ENCODE data around the gene SARDH.

Gene SARDH

DNA sequence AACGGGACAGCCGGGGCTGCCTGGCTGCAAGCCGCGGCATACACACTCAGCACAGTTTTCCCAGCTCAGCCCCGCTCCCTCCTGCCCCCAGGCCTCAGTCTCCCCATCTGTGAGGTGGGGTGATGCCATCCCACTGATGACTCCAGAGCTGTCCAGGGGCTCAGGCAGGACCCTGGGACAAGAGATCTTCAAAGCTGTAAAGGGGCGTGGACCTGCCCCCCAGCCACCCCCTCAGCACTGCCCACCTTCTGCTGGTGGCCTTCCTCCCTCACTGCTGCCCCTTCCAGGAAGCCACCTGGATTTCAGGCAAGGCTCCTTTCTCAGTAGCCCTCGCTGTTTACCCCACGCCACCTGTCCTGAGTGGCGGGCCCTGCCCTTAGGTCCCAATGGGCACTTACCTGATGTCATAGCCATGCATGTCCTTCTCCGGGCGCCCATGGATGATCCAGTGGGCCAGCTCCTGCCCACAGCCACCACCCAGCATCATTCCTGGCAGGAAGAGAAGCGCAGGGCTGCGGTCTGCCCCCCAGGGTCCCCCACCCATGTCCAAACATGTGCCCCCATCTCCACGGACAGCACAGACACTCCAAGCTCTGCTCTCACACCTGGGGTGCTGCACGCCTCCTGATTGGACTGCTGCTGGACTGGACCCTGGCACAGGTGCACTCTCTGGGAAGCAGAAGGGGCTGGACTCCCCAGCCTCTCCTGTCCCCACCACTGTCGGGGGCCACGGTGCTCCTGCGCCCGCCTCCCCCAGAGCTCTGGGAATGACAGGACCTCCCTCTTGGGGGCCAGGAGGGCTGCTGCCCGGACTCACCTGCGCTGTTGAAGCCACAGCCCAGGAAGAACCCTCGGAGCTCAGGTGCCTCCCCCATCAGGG, 25.7 kb downstream of the SARDH start:
- DNase-seq = no peak

DNA sequence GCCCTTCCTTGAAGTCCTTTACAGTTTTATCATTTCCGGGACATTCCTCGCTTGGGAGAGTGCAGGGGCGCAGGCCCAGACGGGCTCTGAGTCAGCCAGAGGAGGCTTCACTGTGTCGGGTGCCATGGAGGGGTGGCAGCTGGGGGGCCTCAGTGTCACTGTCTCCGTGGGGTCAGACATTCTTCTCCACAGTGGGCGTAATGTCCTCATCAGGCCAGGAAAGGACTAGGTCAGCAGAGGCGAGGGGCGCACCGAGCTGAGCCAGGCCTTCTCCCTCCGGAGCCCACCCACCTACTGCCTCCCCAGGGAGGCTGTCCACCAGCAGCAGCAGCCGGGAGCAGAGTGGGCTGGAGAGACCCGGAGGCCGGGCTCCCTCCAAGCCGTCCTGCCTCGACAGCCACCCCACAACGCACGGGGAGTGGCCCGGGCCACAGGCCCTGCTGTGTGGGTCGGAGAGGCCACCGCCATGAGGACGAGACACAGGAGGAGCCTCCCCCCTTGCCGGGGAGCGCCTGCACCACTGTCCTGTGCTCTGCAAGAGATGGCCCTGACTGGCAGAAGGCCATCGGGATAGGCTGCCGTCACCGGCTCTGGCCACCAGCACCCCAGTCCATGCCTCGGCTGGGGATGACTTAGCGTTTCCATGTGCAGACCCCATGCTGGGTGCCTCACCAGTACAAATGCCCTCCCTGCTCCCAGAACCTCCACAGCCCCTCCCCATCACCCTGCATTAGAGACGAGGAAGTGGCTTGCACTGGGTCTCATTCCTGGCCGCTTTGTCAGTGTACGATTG, 26.5 kb downstream of the SARDH start:
- no peak for DNase-seq

GRCh38 chr9:133710661-133711427, 27.3 kb downstream of the SARDH start:
- no peak for DNase-seq

DNA sequence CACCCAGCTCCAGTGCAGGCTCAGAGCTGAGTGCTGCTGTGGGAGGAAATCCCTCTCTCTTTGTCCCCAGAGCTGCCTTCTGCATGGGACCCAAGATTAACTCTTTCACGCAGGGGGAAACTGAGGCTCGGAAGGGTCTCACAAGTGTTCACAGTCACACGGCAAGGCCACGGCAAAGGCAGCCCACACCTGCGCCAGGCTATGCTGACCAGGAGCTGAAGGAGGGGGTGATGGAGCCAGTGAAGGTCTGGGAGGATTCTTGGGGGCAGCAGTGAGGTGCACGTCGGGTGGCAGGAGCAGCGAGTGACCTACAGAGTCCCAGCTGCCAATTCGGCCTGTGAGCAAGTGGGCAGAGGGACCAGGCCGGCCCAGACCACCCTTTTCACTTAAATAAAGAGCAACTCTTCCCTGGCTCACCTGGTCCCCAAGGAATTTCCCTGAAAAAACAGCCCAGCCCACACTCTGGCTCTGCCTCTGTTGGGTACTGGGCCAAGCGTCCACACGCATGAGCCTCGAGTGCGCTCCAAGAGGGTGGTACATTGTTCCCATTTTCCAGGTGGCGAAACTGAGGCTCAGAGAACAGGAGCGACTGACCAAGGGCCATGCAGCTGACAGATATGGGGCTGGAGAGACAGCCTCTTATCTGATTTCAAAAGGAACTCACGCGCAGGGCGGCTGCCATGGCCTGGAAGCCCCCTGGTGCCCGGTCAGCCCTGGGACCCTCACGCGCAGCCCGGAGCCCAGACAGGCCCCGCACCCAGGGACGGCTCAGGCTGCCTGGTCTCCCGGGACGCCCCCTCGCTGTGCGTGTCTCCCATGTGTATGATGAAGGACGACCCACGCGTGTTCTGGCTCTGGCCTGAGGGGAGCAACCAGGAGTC, 28.2 kb downstream of the SARDH start:
- DNase-seq = no peak

DNA sequence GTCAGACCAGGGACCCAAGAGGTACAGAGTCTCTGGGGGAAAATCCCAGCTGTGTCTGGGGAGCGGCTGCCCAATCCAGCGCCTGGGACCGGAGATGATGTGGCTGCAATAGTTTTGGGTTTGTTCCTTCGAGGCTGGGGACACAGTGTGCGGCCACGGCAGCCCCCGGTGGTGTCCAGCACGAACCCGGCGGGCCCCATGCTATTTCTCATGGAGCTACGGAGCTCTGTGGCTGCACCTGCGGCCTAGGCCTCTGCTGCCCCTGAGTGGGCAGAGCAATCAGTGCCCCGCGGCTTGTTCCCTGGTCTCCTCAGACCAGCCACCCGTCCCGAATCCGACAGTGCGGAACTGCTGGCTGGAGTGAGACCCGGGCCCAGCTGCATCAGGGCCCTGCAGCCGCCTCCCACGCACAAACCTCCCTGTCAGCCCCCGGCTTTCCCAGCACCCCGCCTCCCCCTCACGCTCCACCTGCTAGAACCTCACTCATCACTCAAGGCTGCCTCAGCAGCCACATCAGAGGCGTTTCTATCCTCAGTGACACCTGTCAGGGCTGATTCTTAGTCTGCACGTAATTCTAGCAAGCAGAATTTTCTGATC, 29.0 kb downstream of the SARDH start:
- DNase-seq = no peak

DNA sequence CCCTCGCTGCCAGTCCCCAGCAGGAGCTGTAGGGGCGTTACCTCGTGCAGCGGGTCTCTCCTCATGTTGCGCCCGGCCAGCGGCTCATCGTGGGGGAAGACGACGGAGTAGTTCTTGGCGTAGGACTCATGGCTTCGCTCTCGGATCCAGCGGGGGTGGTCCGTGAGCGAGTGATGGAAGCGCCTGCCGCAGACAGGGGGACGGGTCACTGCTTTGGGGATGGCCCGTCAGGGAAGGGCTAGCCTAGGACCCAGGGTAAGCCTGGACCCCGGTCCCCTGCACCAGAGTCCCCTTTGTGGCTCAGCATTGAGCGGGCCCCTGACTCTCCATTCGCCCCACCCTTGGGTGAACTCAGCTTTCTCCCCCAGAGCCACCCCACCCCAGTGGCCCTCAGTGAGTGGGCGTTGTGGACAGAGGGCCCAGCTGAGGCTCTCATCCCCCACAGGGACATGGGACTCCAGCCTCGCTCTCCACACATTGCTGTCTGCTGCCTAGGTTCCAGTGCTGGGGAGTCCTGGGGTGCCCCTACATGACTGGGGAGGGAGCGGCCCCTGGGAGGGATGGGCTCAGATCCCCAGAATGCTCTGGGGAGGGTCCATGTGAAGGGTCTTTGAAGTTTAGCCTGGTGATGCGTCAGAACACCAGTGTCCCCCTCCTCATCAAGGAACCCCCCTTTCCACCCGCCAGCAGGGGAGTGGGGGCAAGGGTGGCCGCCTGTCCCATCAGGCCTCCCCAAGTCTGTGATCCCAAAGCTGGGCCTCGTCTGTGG, 29.7 kb downstream of the SARDH start:
- no peak for DNase-seq

DNA sequence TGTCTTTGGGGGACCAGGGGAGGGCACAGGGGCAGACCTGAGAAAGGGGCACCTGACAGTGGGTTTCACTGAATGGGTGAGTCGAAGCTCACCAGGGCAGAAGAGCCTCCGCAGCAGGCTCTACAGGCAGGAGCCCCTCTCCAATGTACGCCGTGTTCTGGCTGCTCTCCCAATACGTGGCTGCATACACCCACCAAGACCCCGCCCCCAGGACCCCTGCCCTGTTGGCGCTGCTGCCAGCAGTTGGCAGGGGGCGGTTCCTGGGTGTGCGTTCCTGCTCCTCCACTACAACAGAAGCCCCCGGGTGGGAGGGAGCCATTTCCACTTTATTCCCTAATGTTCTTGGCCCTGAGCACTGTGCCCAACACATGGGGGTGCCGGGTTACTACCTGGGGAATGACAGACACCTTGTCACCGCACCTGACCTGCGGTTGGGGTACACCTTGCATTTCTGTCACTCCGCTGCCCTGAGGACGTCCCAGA, 30.3 kb downstream of the SARDH start:
- DNase-seq = no peak

GRCh38 chr9:133707065-133707762, 30.9 kb downstream of the SARDH start:
- no peak for DNase-seq

GRCh38 chr9:133706307-133707050, 31.7 kb downstream of the SARDH start:
- no peak for DNase-seq

- no peak for DNase-seq
Measured at GRCh38 chr9:133705576-133705975, 32.6 kb downstream of the SARDH start.

DNA sequence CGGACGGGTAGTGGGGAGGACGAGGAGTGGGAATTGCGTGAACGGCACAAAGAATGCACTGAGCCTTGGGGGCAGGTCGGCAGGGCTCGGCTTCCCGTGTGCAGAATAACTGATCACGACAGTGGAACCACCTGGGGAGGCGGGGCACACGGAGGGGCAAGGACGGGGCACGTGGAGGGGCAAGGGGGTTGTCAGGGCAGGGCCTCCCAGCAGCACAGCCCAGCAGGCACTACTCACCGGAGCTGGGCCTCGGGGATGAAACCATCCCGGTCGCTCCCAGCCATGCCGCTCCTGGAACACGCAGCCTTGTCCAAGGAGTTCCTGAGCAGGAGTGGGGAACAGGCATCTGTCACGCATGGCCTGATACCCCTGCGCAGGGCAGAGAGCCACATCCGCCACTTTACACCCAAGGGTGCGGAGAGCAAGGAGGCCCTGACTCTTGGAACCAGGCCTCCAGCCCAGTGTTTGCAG, 33.4 kb downstream of the SARDH start:
- no peak for DNase-seq

DNA sequence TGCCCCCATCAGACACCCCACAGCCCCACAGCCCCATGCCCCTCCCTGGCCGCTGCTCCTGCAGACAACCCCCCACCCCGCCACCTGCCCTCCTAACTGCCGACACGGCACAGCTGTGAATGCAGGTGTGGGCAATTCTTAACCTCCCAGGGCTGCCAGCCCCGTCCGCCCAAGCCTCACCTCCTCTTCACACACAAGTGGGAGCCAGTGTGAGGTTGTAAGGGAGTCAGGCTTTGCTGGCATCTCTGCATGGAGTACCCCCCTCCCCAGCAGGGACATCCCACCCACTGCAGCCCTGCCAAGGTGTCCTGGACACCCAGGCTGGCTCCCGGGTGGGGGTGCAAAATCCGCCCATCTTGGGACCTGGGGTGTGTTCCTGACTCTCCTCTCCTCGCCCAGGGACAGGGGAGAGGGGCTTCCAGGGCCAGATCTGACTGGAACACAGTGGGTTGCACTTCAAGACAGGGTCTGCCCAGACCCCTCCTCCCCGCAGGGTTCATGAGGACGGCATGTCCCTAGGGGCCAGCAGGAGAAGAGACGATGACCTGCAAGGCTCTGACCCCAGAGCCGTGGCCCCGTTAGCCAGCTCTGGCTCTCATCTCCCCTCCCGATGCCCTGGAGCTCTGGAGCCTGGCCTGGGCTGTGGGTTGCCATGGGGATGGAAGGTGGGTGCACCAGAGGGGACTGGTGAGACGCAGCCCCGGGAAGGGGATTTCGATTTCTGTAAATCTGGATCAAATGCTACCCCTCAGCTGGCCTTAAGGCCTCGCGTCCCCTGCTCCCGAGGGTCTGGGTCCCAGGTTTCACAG, 34.4 kb downstream of the SARDH start:
- DNase-seq = no peak

GRCh38 chr9:133702798-133703590, 35.2 kb downstream of the SARDH start:
- DNase-seq = no peak

GRCh38 chr9:133701981-133702797, 36.0 kb downstream of the SARDH start:
- no peak for DNase-seq

GRCh38 chr9:133701321-133701980, 36.7 kb downstream of the SARDH start:
- DNase-seq = no peak

DNA sequence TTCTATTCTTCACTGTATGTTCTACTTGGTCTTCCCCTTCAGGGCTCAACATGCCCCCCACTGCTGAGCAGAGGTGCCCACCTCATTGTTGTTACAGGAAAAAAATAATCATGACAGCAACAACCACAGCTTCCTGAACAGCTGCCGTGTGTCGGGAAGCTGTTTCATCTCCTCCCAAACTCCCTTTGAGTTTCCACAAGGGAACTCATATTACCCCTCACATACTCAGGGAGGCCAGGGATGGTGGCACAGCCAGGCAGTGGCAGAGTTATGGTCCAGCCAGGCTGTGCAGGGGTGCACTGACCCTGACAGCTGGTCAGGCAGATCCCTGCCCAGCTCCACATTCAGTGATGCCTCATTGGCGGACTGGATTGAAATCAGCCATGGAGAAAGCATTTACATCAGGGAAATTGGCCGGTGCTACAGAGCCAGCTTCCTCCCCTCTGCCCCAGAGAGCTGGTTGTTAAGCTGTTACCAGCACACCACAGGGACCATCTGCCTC, 37.3 kb downstream of the SARDH start:
- DNase-seq = no peak

All from GF-D8 (cell line).